ENCODE data around the gene ADGRD1. TPM values are rescaled to one million over a fixed set of nuclear protein-coding genes. Genes with fewer than 3 reads are reported as not detected.

ADGRD1 gene
- total RNA-seq, 1 donor from 2014 or later: 35.8 TPM

DNA sequence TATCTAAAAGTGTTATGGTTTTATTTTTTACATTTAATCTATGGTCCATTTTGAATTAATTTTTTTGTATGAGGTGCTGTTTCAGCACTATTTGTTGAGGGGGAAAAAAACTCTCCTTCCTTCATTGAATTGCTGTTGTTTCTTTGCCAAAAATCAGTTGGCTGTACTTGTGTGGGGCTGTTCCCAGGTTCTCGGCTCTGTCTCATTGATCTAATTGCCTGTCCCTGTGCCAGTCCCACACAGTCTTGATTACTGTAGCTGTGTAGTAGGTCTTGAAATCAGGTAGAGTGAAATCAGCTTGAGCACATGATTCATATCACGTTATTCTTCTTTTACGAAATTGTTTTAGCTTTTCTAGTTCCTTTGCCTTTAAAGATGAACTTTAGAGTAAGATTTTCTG, 109.7 kb downstream of the ADGRD1 start:
- no peaks in the 10 kb centered on the region for H3K9me3 ChIP-seq
- no peaks in the 10 kb centered on the region for H3K27me3 ChIP-seq
- no peak overlapping the region for H3K27ac ChIP-seq
- no peak overlapping the region for H3K4me3 ChIP-seq
- TF ChIP-seq CTCF (IDR thresholded peaks at IDR 0.05) (no peak), POLR2AphosphoS5 (IDR thresholded peaks at IDR 0.05; ENCODE audit: insufficient read depth in 1 of 2, low read depth in 1 of 2) (no peak), POLR2A (IDR thresholded peaks at IDR 0.05) (no peak)
- no peaks in the 10 kb centered on the region for H3K36me3 ChIP-seq
- DNase-seq (ENCODE audit: extremely low spot score in 2 of 2): no peak
- intact Hi-C loops (cut with DNase I): no loop called here
- H3K4me1 ChIP-seq: peaks cover 20% of the 10 kb centered on the region

- Histone ChIP-seq H3K27me3 (no peaks in the 10 kb centered on the region), H3K4me3 (no peak overlapping the region), H3K4me1 (peaks cover 20% of the 10 kb centered on the region), H3K9me3 (no peaks in the 10 kb centered on the region), H3K27ac (no peak overlapping the region), H3K36me3 (no peaks in the 10 kb centered on the region)
- TF ChIP-seq POLR2A (IDR thresholded peaks at IDR 0.05) (no peak), POLR2AphosphoS5 (IDR thresholded peaks at IDR 0.05; ENCODE audit: insufficient read depth in 1 of 2, low read depth in 1 of 2) (no peak), CTCF (IDR thresholded peaks at IDR 0.05) (no peak)
- DNase-seq (ENCODE audit: extremely low spot score in 2 of 2): no peak
- intact Hi-C loops (cut with DNase I): no loop called here
Measured at GRCh38 chr12:131063960-131064359, 110.3 kb downstream of the ADGRD1 start.

- intact Hi-C loops (cut with DNase I): no loop called here
- no peaks in the 10 kb centered on the region for H3K9me3 ChIP-seq
- DNase-seq (ENCODE audit: extremely low spot score in 2 of 2): no peak
Measured at GRCh38 chr12:131065279-131065678, 111.6 kb downstream of the ADGRD1 start.

DNA sequence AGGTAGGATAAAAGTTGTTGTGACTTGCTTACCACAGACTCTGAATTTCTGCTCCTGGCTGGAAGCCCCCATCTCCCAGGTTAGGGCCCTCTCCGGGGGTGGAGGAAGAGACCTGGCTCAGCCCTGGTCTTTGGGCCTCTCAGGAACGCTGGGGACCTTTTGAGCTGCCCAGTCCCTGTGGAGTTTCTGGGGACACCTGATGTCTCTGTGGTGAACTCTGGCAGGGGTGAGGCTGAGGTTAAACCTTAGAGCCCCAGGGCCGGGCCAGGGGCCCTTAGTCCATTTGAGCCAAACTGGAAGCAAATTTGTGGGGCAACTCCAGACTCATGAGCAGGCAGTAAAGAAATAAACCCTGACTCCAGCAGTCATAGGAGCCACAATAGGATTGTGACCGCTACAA, 112.1 kb downstream of the ADGRD1 start:
- no peaks in the 10 kb centered on the region for H3K27me3 ChIP-seq
- DNase-seq (ENCODE audit: extremely low spot score in 2 of 2): no peak
- no peaks in the 10 kb centered on the region for H3K9me3 ChIP-seq
- no peak overlapping the region for H3K4me3 ChIP-seq
- H3K36me3 ChIP-seq: no peaks in the 10 kb centered on the region
- no peak overlapping the region for H3K27ac ChIP-seq
- intact Hi-C loops (cut with DNase I): no loop called here
- H3K4me1 ChIP-seq: peaks cover 20% of the 10 kb centered on the region
- no peak for TF ChIP-seq POLR2AphosphoS5 (IDR thresholded peaks at IDR 0.05; ENCODE audit: insufficient read depth in 1 of 2, low read depth in 1 of 2)
- TF ChIP-seq POLR2A (IDR thresholded peaks at IDR 0.05): no peak

More at GRCh38 chr12:131065279-131065678, 111.6 kb downstream of the ADGRD1 start:
- Histone ChIP-seq H3K4me3 (no peak overlapping the region), H3K27me3 (no peaks in the 10 kb centered on the region), H3K36me3 (no peaks in the 10 kb centered on the region), H3K4me1 (peaks cover 20% of the 10 kb centered on the region), H3K27ac (no peak overlapping the region)
- TF ChIP-seq POLR2AphosphoS5 (IDR thresholded peaks at IDR 0.05; ENCODE audit: insufficient read depth in 1 of 2, low read depth in 1 of 2): no peak
- TF ChIP-seq CTCF (IDR thresholded peaks at IDR 0.05): no peak
- TF ChIP-seq POLR2A (IDR thresholded peaks at IDR 0.05): no peak

GRCh38 chr12:131066207-131066885, 112.6 kb downstream of the ADGRD1 start:
- no peak overlapping the region for H3K4me3 ChIP-seq
- intact Hi-C loops (cut with DNase I): no loop called here
- no peak for DNase-seq (ENCODE audit: extremely low spot score in 2 of 2)
- peaks cover 20% of the 10 kb centered on the region for H3K4me1 ChIP-seq
- TF ChIP-seq CTCF (IDR thresholded peaks at IDR 0.05): no peak
- TF ChIP-seq POLR2A (IDR thresholded peaks at IDR 0.05): no peak
- no peaks in the 10 kb centered on the region for H3K36me3 ChIP-seq
- no peaks in the 10 kb centered on the region for H3K27me3 ChIP-seq
- H3K9me3 ChIP-seq: no peaks in the 10 kb centered on the region
- no peak overlapping the region for H3K27ac ChIP-seq

All from vagina (tissue), 2 donors.